Measurements from ENCODE around the gene CCR9. TPM values are rescaled to one million over a fixed set of nuclear protein-coding genes. Genes with fewer than 3 reads are reported as not detected.

CCR9 gene
- total RNA-seq, 4 donors from 2014 or later = 2.1 to 7.4 (median 3.7) TPM

DNA sequence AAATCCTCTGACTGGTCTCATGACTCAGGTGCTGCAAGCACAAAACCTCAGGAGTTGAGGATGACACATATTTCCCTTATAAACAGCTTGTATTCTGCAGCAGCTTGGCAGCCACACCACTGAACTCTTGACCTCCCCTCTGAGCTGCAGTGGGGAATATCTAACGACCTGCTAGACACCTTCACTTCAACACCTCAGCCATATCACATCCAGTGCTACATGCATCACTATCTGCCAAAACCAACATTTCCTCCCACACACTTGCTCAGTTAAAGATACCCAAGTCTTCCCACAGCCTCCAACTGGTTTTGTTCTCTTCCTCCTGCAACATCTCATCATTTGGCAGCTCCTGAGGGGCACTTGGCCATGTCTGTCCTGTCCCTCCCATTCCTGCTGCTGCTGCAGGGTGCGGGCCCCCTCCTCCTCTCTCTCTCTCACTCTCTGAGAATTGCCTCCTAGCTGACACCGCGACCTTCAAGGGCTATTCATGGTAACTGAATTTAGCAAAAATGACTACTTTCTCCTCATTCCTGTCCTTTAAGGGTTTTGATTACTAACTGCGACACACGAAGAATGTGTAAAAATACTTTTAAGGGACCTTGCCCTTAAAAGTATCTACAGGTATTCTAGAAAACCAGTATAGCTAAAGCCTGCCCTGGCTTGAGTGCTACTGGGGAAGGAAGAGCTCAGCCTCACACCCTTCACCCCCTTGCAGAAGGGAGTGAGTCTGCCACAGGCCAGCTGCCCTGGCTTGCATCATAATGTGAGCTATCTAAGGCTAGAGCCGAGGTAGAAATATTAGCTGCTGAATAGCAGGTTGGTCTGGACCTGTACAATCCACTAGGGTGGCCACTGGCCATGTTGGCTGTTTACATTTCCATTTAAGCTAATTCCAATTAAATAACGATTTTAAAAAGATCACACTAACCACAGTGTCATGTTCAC is 5.0 kb upstream of the CCR9 start:
- H3K4me1 ChIP-seq = peaks cover 0 to 9% (median 4%) of the 10 kb centered on the region in 4 donors
- H3K9me3 ChIP-seq = no peaks in the 10 kb centered on the region
- peak in 1 of 3 donors; percentile 78 for DNase-seq
- H3K4me3 ChIP-seq = no peak overlapping the region
- peak in 1 of 2 donors; percentile 31 for TF ChIP-seq POLR2A (IDR thresholded peaks at IDR 0.05)
- TF ChIP-seq, protein P1, sequence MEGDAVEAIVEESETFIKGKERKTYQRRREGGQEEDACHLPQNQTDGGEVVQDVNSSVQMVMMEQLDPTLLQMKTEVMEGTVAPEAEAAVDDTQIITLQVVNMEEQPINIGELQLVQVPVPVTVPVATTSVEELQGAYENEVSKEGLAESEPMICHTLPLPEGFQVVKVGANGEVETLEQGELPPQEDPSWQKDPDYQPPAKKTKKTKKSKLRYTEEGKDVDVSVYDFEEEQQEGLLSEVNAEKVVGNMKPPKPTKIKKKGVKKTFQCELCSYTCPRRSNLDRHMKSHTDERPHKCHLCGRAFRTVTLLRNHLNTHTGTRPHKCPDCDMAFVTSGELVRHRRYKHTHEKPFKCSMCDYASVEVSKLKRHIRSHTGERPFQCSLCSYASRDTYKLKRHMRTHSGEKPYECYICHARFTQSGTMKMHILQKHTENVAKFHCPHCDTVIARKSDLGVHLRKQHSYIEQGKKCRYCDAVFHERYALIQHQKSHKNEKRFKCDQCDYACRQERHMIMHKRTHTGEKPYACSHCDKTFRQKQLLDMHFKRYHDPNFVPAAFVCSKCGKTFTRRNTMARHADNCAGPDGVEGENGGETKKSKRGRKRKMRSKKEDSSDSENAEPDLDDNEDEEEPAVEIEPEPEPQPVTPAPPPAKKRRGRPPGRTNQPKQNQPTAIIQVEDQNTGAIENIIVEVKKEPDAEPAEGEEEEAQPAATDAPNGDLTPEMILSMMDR (IDR thresholded peaks at IDR 0.05) = no peak
- no peaks in the 10 kb centered on the region for H3K27me3 ChIP-seq
- H3K36me3 ChIP-seq = no peaks in the 10 kb centered on the region
- H3K27ac ChIP-seq = peak overlapping the region; percentile 42 to 80 (median 56)

DNA sequence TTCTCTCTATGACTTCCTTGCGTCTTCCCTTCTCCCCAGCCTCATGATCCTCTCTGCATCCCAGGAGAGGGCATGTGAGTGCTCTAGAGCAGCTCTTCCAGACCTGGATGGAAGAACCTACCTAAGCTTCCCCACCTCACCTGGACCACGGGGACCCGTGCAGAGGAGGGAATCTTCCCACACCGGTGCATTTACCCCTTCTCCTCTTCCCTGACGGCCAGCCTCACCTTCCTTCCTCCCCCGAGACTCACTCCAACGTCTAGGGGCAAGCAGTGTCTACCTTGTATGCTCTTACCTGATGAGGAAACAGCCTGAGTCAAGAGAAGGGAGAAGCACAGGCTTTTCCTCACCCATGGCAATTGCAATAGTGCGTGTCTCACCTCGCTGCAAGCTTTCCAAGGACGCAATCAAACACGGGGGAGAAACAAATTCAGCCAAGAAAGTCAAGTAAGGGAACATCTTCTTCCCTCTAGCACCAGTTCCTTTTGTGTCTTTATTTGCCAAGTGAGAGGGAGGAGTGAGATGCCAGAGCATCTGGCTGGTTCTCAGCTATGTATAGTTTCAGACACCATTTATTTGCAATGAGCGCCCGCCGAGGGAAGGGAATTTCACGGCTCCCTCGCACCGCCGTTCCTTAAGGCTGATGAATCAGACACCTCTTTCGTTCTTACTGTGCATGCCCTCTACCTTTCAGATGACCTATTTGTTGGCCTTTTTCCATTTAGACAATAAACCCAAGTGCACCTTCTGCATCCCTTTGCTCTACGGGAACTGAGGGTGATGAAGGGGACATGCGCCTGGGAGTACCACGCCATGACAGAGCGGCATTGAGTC is 1.8 kb upstream of the CCR9 start:
- Histone ChIP-seq H3K27ac (peak overlapping the region; percentile 6 to 65 (median 40)), H3K4me3 (peak overlapping the region in 1 of 4 donors; percentile 7), H3K27me3 (no peaks in the 10 kb centered on the region), H3K36me3 (no peaks in the 10 kb centered on the region), H3K9me3 (no peaks in the 10 kb centered on the region), H3K4me1 (peaks cover 0 to 11% (median 4%) of the 10 kb centered on the region in 4 donors)
- DNase-seq = no peak
- TF ChIP-seq POLR2A (IDR thresholded peaks at IDR 0.05) = no peak
- TF ChIP-seq, protein P1 (IDR thresholded peaks at IDR 0.05) = no peak

DNA sequence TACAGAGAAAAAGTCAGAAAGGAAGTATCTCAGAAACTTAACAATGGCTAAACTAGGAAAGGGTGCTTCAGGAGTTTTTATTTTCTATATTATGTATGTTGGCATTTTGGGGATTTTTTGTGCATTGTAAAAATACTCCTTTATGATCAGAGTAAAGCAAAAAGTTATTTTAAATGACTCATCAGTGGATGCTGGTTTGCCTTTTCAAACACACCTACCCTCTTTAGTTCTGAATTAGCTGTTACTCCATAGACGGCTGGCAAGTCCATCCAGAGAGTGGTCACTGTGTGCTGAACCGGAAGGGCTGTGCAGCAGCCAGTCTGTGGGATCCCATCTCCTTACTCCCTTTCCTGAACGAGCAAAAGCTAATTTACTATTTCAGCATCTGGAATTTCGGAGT is 942 bp downstream of the CCR9 start:
- Histone ChIP-seq H3K27me3 (no peaks in the 10 kb centered on the region), H3K4me1 (peaks cover 0 to 10% (median 0%) of the 10 kb centered on the region in 4 donors), H3K36me3 (no peaks in the 10 kb centered on the region), H3K4me3 (peak overlapping the region in 3 of 4 donors; percentile 4 to 28 (median 22)), H3K9me3 (no peaks in the 10 kb centered on the region), H3K27ac (peak overlapping the region in 3 of 4 donors; percentile 38 to 78 (median 70))
- TF ChIP-seq, protein P1 (IDR thresholded peaks at IDR 0.05) = no peak
- TF ChIP-seq POLR2A (IDR thresholded peaks at IDR 0.05) = no peak
- DNase-seq = no peak

DNA sequence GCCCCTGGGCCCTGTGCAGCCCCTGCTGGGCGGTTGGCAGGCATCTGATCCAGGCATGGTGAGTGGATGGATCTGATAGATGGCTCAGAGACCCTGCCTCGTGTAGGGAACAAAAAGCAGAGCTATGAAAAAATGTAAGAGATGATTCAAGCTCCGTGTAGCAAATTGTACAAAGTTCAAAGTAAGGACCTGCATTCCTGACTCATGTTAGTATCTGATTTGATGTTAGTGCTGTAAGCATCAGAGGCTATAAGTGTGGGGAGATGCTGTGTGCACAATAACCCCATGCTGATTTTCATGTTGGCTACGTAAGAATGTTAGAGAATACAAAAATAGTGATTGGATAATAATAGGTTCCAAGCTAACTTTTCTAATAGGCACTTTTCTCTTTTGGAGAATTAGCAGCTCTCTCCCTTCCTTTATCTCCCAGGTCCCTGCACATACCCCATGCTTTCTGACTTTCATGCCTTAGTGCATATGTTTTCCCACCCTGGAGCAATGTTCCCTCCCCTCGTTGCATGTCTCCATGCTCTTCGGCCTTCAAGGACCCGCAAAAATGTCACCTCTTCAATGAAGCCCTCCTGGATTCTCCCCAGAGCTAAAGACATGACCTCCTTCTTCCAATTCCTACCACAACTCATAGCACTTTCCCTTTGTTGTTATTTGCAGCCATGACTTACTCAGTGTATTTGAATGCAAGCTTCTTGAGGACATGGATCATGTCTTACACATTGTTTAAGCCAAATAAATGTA is 1.6 kb downstream of the CCR9 start:
- Histone ChIP-seq H3K4me3 (peak overlapping the region in 2 of 4 donors; percentile 22 to 28), H3K9me3 (no peaks in the 10 kb centered on the region), H3K36me3 (no peaks in the 10 kb centered on the region), H3K27ac (peak overlapping the region in 3 of 4 donors; percentile 42 to 78 (median 70)), H3K27me3 (no peaks in the 10 kb centered on the region), H3K4me1 (peaks cover 0 to 10% (median 0%) of the 10 kb centered on the region in 4 donors)
- no peak for TF ChIP-seq POLR2A (IDR thresholded peaks at IDR 0.05)
- TF ChIP-seq, protein P1 (IDR thresholded peaks at IDR 0.05) = no peak
- DNase-seq = no peak

DNA sequence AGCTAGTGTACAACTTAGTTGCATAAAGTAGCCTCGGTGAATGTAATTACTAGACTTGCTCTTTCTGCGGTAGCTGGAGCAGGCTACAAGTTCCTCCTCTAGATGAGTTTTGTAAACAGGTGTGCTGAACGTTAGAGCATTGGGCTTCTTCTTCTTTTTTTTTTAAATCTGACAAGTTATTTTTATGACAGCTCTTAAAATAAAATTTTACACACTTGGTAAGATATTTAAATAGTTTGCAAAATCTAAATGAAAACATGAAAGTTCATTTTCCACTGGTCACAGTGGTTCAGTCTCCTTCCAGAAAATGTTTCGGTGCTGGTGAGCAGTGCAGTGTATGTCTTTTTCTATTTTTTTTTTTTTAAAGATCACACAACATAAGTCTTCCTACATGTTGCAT is 3.0 kb downstream of the CCR9 start:
- no peaks in the 10 kb centered on the region for H3K36me3 ChIP-seq
- DNase-seq = no peak
- peaks cover 0 to 10% (median 0%) of the 10 kb centered on the region in 4 donors for H3K4me1 ChIP-seq
- H3K27ac ChIP-seq = peak overlapping the region in 3 of 4 donors; percentile 2 to 70 (median 42)
- no peaks in the 10 kb centered on the region for H3K27me3 ChIP-seq
- TF ChIP-seq, protein P1 (IDR thresholded peaks at IDR 0.05) = no peak
- TF ChIP-seq POLR2A (IDR thresholded peaks at IDR 0.05) = no peak
- peak overlapping the region in 2 of 4 donors; percentile 1 to 22 for H3K4me3 ChIP-seq
- no peaks in the 10 kb centered on the region for H3K9me3 ChIP-seq
